EL (cell line): ENCODE data around the gene JPH4.

Source experiments
- DNase-seq: peaks from one replicate; pipeline ENCODE4 v3.0.0-alpha.2; 2016

Gene JPH4

GRCh38 chr14:23522643-23523198 is 55.9 kb downstream of the JPH4 start:
- no peak for DNase-seq

GRCh38 chr14:23521785-23522640 is 56.6 kb downstream of the JPH4 start:
- DNase-seq: no peak

- DNase-seq: no peak
Observed at GRCh38 chr14:23520899-23521533, 57.6 kb downstream of the JPH4 start.

- no peak for DNase-seq
Observed at GRCh38 chr14:23518709-23519108, 59.9 kb downstream of the JPH4 start.
